GM19043 (cell line): Measurements from ENCODE around the gene ARL5B.
"Not testable (repeated sequence)": the region's sequence is repeated elsewhere in the genome, so short reads cannot be mapped to it uniquely, and the experiment has no call there.

Experiments
- ATAC-seq: cut with Tn5 transposase; IDR thresholded peaks from one replicate; pipeline ENCODE4 v1.9.1; 2021; ENCODE audit warnings: low read depth; ENCODE audit not compliant: unreplicated experiment

The ARL5B gene, protein sequence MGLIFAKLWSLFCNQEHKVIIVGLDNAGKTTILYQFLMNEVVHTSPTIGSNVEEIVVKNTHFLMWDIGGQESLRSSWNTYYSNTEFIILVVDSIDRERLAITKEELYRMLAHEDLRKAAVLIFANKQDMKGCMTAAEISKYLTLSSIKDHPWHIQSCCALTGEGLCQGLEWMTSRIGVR

DNA sequence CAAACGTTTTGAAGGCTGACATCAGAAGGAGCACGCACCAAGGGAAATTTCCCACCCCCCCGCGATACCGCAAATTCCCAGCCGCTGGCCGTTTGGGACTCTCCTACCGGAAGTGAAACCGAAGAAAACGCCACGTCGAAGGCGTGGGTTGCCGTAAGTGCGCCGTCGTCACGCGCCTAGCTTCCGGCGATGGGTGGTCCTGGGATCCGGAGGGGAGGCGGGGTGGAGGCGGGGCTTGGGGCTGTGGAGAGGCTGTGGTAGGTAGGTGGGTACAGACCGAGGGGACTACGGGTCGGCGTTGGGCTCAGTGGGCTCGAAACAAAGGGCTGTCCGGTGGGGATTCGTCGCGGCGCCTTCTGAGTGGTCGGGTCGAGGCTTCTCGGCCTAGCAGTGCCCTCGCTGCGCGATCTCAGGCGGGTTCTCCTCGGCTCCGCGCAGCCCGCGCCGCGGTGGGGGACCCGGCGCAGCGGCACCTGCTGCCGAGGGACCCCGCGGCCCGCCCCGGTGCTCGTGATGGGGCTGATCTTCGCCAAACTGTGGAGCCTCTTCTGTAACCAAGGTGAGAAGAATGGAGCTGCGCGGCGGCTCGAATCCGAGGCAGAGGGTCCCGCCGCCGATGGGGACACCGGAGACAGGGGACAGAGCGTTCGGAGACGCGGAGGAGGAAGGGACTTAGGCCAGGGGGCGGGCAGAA, at the start of gene ARL5B:
ARL5B (plus strand) TSS at position 307 of the 694 bp plus-strand sequence; CDS start at position 514, 207 bp downstream.
- ATAC-seq: peak; percentile 80

DNA sequence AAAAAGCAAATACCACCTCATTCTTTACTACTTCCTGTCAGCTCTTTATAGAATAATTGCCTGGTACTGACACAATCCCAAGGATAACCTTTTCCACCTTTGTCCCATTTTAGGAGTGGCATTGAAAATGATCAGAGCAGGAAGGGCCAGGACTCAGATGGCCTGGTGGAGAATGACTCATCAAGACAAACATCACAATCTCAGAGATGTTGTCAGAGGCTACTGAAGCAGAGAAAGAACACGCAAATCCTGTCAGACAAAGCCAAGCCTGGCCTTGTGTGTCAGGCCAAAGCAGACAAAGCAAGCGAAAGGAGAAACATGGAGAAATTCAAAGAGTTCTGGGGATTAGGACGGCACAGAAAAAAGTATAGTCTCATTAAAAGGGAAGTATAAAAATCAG, 48.7 kb upstream of the ARL5B start:
- ATAC-seq: no peak

DNA sequence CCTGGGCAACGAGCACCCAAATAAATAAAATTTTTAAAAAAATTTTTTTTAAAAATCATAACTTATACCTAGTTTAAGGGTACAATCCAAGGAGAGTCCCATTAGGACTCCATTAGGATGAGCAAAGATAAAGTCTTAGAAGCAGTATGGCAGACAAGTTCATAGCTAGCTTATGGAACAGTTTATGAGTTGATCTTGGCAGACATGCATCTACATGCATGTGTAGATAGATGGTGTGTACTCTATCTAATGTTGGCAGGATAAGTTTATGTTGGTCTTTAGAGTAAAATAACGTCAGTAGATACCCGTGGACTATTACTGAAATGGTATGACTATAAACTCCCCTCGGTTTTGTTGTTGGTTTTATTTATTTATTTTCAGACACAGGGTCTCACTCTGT, 48.1 kb upstream of the ARL5B start:
- no peak for ATAC-seq

DNA sequence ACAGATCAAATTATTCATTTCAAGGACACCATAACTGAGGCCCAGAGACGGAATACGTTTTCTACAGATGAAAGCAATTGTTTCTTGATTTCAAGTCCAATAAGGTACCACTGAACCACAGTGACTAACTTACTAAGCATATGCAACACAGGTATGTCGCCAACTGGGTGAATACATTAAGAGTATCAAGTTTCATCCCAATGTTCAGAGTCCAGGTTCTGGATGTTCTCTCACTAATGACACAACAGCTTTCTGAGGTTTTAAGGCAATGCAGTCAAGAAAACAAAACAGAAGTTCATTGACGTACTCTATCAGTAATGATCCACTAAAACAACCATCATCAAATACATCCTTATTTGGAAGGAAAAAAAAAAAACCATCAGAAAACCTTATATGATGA, 43.6 kb upstream of the ARL5B start:
- ATAC-seq: no peak

DNA sequence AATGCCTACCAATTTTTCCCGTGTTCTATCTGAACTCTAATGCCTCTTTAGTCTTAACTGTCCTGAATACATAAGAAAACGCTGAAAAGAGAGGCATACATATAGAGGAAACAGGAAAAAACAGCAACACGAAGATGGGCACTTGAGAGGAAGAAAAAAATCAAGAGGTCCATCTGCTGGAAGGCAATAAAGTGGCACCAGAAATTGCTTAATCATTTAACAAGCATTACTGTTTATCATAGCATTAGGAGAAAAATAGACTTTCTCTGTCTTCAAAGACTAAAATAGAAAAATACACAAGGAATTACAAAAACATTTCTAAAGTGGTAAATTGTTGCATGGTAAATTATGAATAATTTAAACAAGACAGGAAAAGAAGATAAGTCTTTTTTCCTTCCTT, 42.9 kb upstream of the ARL5B start:
- ATAC-seq: no peak

DNA sequence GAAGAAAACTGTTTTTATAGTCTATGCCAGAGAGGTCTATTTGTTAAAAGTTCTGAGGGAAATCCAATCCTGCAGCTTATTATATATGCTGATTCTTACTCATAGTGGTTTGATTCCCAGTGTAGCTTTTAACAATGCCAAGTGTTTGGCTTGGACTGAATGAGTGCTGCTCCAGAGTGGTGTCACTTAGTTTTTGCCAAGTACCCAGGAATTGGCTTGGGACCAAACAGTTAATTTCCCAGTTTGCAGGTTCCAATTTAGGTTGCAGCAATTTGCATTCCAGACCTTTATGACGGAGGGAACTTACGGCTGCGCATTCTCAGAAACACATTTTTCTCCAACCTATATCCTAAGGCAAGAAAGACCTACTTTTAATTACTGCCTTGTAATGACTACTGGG, 40.2 kb upstream of the ARL5B start:
- no peak for ATAC-seq

DNA sequence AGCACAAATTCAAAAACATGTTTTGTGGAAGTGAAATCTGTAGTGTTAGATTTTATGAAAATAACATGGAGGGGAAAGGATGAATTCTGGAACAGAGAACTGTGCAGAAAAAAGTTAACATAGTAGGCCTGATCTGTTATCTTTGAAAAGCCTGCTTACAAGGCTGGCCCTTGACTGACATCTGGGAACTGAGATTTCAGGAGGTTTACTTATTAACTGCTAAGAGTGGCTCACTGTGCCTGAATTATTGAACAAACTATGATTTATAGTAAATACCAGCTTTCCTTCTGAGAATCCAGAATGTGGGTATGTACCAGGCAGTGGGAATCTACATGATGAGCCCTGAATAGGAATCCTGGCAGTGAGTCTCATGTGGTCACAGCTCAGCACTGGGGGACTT, 38.4 kb upstream of the ARL5B start:
- peak; percentile 63 for ATAC-seq

DNA sequence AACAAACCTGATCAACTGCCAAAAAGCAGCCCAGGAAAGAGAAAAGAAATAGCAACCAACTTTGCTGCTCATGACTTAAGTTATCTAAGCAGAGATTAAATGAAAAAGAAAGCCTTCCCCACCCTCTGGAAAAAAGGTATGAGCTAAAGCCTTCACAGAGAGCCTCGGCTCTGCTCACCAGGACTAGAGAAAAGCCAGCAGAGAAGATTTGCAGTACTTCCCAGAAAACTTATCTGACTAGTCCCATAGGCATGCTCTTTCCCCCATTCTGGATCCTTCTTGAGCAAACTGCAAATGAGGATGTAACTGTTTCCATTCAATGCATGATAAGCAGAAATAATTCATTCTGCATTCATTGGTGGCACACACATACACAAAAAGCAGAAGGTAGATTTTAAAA, 35.6 kb upstream of the ARL5B start:
- not testable (repeated sequence) for ATAC-seq

DNA sequence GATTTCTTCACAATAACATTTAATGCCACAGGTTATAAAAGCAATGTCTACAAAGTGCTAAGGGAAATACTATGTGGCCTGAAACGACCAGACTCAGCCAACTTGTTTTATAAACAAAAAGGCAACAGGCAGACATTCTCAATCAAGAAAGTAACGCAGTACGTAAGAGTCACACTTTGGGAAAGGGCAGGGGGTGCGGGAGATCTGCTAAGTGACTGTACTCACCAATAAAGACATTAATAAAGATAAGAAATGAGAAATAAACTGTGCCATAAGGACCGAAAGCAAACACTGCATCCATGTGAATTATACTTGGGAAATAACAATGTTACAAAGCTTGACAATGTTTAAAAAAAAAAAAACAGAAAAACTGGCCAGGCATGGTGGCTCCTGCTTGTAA, 33.3 kb upstream of the ARL5B start:
- no peak for ATAC-seq

DNA sequence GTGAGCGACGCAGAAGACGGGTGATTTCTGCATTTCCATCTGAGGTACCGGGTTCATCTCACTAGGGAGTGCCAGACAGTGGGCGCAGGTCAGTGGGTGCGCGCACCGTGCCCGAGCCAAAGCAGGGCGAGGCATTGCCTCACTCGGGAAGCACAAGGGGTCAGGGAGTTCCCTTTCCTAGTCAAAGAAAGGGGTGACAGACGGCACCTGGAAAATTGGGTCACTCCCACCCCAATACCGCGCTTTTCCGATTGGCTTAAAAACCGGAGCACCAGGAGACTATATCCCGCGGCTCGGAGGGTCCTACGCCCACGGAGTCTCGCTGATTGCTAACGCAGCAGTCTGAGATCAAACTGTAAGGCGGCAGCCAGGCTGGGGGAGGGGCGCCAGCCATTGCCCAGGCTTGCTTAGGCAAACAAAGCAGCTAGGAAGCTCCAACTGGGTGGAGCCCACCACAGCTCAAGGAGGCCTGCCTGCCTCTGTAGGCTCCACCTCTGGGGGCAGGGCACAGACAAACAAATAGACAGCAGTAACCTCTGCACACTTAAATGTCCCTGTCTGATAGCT, 31.7 kb upstream of the ARL5B start:
- ATAC-seq: not testable (repeated sequence)

DNA sequence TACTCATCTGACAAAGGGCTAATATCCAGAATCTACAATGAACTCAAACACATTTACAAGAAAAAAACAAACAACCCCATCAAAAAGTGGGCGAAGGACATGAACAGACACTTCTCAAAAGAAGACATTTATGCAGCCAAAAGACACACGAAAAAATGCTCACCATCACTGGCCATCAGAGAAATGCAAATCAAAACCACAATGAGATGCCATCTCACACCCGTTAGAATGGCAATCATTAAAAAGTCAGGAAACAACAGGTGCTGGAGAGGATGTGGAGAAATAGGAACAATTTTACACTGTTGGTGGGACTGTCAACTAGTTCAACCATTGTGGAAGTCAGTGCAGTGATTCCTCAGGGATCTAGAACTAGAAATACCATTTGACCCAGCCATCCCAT, 26.7 kb upstream of the ARL5B start:
- ATAC-seq: not testable (repeated sequence)

DNA sequence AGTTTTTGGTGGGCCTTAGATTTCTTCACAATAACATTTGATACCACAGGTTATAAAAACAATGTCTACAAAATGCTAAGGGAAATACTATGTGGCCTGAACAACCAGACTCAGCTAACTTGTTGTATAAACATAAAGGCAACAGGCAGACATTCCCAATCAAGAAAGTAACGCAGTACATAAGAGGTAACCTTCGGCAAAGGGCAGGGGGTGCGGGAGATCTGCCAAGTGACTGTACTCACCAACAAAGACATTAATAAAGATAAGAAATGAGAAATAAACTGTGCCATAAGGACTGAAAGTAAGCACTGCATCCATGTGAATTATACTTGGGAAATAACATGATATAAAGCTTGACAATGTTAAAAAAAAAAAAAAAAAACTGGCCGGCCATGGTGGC, 23.2 kb upstream of the ARL5B start:
- no peak for ATAC-seq

DNA sequence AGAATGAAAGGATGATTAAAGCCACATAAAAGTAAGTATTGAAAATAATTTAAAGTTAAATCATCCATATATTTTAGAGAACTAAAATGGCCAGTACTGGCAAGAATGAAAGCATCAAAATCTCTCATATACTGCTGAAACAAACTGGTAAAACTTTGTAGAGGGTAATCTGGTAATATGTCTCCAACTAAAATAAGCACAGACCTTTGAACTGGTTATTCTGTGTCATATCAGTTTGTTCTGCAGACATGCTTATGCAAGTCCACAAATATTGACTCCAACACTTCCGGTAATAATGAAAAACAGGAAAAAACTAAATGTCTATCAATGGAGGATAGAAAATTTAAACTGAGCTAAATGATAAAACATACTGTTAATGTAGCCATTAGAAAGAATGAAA, 21.8 kb upstream of the ARL5B start:
- ATAC-seq: not testable (repeated sequence)

DNA sequence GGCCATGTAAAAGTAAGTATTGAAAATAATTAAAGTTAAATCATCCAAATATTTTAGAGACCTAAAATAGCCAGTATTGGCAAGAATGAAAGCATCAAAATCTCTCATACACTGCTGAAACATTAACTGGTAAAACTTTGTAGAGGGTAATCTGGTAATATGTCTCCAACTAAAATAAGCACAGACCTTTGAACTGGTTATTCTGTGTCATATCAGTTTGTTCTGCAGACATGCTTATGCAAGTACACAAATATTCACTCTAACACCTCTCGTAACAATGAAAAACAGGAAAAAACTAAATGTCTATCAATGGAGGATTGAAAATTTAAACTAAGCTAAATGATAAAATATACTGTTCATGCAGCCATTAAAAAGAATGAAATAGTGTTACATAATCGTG, 19.5 kb upstream of the ARL5B start:
- ATAC-seq: not testable (repeated sequence)

DNA sequence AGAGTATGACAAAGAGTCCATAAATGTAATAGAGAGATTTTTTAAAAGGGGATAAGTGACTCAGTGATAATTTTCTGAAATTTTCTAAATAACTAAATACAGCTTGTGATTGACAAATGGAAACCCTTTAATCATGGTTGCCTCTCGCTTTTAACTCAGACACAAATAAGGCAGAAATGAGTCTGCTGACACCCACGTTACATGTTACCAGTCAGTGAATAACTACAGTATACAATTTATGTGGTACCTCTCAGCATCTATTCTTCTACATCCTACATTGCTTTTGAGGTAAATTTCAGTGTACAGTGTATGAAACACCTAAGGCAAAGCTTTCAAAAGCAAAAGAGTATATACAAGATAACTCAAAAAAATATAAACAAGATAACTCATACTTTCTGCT, 12.1 kb upstream of the ARL5B start:
- ATAC-seq: no peak

DNA sequence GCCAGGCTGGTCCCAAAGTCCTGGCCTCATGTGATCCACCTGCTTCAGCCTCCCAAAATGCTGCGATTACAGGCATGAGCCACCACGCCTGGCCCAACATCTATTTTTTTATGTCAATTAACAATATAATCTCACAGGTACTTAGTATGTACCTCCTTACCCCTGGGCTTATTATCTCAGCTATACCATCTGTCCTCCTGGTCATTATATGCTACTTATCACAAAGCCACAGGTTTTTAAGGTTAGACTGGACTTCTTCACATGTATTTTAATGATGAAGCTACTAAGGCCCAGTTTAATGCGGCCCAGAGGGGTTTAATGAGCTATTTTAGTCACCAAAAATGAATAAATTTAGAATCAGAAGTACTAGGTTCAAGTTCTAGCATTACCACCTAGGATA, 11.3 kb upstream of the ARL5B start:
- ATAC-seq: no peak

DNA sequence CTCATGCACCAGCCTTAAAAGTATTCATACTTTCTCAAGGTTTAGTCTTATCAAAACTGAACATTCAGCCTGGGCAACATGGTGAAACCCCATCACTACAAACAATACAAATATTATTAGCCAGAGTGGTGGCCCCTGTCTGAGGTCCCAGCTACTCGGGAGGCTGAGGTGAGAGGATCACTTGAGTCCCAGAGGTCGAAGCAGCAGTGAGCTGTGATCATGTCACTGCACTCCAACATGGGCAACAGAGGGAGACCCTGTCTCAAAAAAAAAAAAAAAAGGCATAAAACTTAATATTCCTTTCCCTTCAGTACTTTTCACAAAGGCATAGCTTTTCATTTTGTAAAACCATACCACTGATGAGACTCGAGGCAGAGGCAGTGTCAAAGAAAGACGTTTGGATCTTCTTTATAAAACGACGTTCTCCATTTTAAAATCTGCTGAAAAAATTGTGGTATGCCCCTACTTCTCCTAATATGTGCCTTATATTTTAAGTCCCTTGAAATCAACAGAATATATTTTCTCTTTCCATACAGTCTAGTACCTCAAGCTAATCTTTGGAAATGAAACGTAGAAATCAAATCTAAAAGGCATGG, 9.8 kb upstream of the ARL5B start:
- no peak for ATAC-seq

DNA sequence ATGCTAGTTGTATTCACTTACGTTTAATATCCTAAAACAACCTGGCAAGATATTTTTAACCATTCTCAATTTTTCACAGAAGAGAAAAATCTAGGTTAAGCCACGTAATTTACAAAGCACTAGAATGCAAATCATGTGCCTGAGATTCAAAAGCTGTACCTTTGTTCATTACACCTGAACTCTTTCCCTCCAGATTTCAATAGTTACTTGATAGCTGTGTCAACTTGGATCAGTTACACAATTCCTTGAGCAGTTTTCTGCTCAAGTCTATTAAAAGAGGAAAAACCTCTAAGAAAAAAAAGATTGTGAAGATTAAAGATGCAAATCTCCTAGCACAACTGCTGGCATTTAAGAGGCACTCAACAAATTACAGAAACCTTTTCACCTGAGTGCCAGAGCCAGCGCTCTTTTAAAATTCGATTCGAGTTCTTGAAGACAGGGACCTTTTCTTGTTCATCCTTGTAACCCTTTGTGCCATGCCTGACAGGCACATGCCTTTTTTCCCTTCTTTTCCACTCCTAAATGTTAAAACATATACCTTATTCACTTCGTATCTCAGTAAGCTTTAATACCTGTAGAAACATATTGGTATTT, 8.7 kb upstream of the ARL5B start:
- no peak for ATAC-seq

DNA sequence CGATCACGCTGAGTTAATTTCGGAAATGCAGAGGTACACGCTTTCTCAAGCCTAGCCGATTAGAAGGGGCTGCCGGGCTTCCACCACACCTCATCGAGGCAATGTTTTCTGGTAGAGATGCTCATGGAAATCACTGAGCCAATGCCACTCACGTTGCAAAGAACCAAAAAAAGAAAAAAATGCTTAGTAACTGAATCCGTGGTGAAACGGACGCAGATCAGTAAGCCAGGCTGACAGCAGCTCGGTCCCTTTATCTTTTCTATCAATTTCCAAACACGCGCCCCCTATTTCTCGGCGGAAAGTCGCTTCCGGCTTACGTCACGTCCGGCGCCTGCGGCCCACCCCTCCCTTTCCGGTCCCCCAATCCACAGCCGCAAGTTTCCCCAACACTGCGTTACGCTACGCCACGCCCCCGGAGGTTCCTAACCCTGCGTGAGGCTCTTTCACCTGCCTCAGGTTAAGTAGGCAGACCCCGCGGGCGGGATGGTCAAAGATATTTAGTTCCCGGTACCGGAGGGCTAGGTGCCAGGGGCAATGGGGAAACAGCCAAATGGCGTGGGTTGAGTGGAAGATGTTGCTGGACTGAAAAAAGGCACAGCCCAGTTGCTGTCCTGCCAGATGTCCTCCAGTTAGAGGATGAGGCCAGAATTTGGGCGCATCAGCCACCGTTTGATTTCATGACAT, 7.8 kb upstream of the ARL5B start, which contains the start of gene NSUN6:
NSUN6 (minus strand) TSS at position 264 of the 684 bp plus-strand sequence. CDS start 384 bp downstream, outside the sequence.
- ATAC-seq: peak; percentile 97

DNA sequence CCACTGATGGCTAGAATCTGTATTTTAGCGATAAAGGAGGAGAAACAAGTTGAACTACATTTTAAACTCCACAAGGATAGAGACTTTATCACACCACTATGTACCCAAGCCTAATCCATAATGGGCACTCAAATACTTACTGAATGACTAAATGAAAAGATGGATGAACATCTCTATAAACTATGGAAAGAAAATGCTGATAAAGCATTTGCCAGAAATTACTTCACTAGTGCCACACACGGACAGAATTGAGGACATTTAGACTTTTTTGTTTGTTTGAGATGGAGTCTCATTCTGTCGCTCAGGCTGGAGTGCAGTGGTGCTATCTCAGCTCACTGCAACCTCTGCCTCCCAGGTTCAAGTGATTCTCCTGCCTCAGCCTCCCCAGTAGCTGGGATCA, 6.1 kb upstream of the ARL5B start:
- ATAC-seq: no peak

DNA sequence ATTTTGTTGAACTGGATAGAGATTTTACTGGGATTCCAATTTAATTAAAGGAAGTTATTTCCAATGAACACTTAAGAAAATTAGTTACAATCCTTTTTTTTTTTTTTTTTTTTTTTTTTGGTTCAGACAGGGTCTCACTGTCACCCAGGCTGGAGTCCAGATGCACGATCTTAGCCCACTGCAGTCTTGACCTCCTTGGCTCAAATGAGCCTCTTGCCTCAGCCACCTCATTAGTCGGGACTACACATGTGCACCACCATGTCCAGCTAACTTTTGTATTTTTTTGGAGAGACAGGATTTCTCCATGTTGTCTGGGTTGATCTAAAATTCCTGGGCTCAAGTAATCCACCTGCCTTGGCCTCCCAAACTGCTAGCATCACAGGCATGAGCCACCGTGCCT, 2.5 kb upstream of the ARL5B start:
- ATAC-seq: no peak
